Measurements from ENCODE around the gene PGAP2. TPM values are rescaled to one million over a fixed set of nuclear protein-coding genes. Genes with fewer than 3 reads are reported as not detected.
A peak's percentile ranks its signal among the peaks of the same experiment; 100 is the strongest.

The PGAP2 gene
- total and polyA plus RNA-seq, 2 of the 13 experiments (the other 11 are each of a cell fraction or from before 2014, with no cell fraction given), result 21.5 to 47.8 TPM

GRCh38 chr11:3824714-3825472 is 16.5 kb downstream of the PGAP2 start:
- Histone ChIP-seq H3K4me2 (ENCODE audit: low read depth, low read length) (no peak overlapping the region), H3K4me3 (replicated peaks in 1 of 3; ENCODE audit: insufficient read depth in 1 of 3, low read depth in 2 of 3, low read length in 3 of 3) (no peak overlapping the region), H4K20me1 (ENCODE audit: insufficient read depth, low read length) (peaks cover 3% of the 10 kb centered on the region; the same call in 1 of the 2 replicates), H3K36me3 (replicated peaks in 1 of 2; ENCODE audit: control insufficient read depth in 1 of 2, insufficient read depth in 2 of 2, low read length in 2 of 2) (peaks cover 7 to 33% of the 10 kb centered on the region in 2 experiments; a peak in 4 of 5 replicates), H3K79me2 (ENCODE audit: insufficient read depth, low read length) (no peaks in the 10 kb centered on the region), H3K27ac (ENCODE audit: extremely low read length, insufficient read depth, low read length) (no peak overlapping the region), H3K9me3 (ENCODE audit: low read length) (no peaks in the 10 kb centered on the region), H2AFZ (ENCODE audit: low read length) (no peak overlapping the region), H3K4me1 (ENCODE audit: insufficient read depth, low read length) (no peaks in the 10 kb centered on the region), H3K27me3 (ENCODE audit: control insufficient read depth in 1 of 2, insufficient read depth in 2 of 2, low read length in 2 of 2) (no peaks in the 10 kb centered on the region), H3K9ac (ENCODE audit: insufficient read depth, low read depth, low read length) (no peak overlapping the region)
- peak; percentile 47 for FAIRE-seq
- intact Hi-C loops (cut with micrococcal nuclease; ENCODE audit: unreplicated experiment), result loop anchor here (1.0 kb wide), 2 partner anchors 16 to 247 kb away; no protein-coding TSS in a partner anchor
- in situ Hi-C loops (cut with HindIII; ENCODE audit: extremely low pct_ligation_motif_present, low pct_unique_long_range_greater_than_20kb), result no loop called here
- ATAC-seq, result peak; percentile 94
- peak; percentile 69 for DNase-seq (ENCODE audit: low spot score)
- CTCF ChIA-PET (ENCODE audit: low intra/inter-chr PET ratio, low total read pairs), result interaction anchor here (0.7 to 2.5 kb wide), 3 partner anchors 17 to 248 kb away, joined by 4 to 15 read pairs (median 5); no protein-coding TSS in a partner anchor
- BruUV-seq (replicated peaks), result no TSS peak
- 79% methylated on average over 18 of the region's 18 CpGs for WGBS (ENCODE audit: low lambda C conversion rate)
- POLR2A ChIA-PET, result no interaction called here
- TF ChIP-seq ZNF691 (CRISPR knock-in tag; IDR thresholded peaks at IDR 0.05; ENCODE audit: borderline replicate concordance, low read depth) (peak; percentile 51; the same call in 1 of the 2 replicates), KDM2A (CRISPR knock-in tag; IDR thresholded peaks at IDR 0.05; ENCODE audit: borderline replicate concordance, low read depth) (peak; percentile 36; the same call in 1 of the 2 replicates), TSC22D2 (CRISPR knock-in tag; IDR thresholded peaks at IDR 0.05; ENCODE audit: borderline replicate concordance) (no peak), TBX2 (CRISPR knock-in tag; IDR thresholded peaks at IDR 0.05; ENCODE audit: borderline replicate concordance) (no peak), ZNF83 (CRISPR knock-in tag; IDR thresholded peaks at IDR 0.05; ENCODE audit: borderline replicate concordance) (no peak), ARID4A (CRISPR knock-in tag; IDR thresholded peaks at IDR 0.05; ENCODE audit: borderline replicate concordance) (peak; percentile 19; the same call in 1 of the 2 replicates), ZNF12 (CRISPR knock-in tag; IDR thresholded peaks at IDR 0.05) (no peak), ZNF143 (CRISPR knock-in tag; IDR thresholded peaks at IDR 0.05) (no peak), ZNF577 (CRISPR knock-in tag; IDR thresholded peaks at IDR 0.05; ENCODE audit: borderline replicate concordance, low read depth) (no peak), ZFY (CRISPR knock-in tag; IDR thresholded peaks at IDR 0.05) (peak; percentile 53; the same call in 1 of the 2 replicates), UBTF (CRISPR knock-in tag; IDR thresholded peaks at IDR 0.05) (no peak), SALL2 (CRISPR knock-in tag; IDR thresholded peaks at IDR 0.05) (peak; percentile 21; the same call in 1 of the 2 replicates), RAD21 (CRISPR knock-in tag; IDR thresholded peaks at IDR 0.05) (peak; percentile 58)

Data from HepG2 (cell line).